VCaP (cell line): ENCODE data around the gene TMCC2.

Source experiments
- H3K27ac ChIP-seq: fragments of 450-650 bp; 2 replicates; pipeline ENCODE4 v1.5.1; 2017
- CTCF ChIP-seq: fragments of 450-650 bp; conservative IDR thresholded peaks from 2 replicates; pipeline ENCODE4 v1.5.1; 2017; ENCODE audit warnings: mild to moderate bottlenecking, moderate library complexity

Gene TMCC2

GRCh38 chr1:205188098-205188497, 39.6 kb upstream of the TMCC2 start:
- no peak overlapping the region for H3K27ac ChIP-seq
- no peak for TF ChIP-seq CTCF

- no peak overlapping the region for H3K27ac ChIP-seq
- TF ChIP-seq CTCF: no peak
Observed at GRCh38 chr1:205188596-205188995, 39.1 kb upstream of the TMCC2 start.

GRCh38 chr1:205189131-205189530, 38.6 kb upstream of the TMCC2 start:
- no peak for TF ChIP-seq CTCF

GRCh38 chr1:205190845-205191577, 36.7 kb upstream of the TMCC2 start:
- no peak for TF ChIP-seq CTCF
- no peak overlapping the region for H3K27ac ChIP-seq

More at GRCh38 chr1:205189131-205189530, 38.6 kb upstream of the TMCC2 start:
- H3K27ac ChIP-seq: no peak overlapping the region

- H3K27ac ChIP-seq: no peak overlapping the region
- no peak for TF ChIP-seq CTCF
Observed at GRCh38 chr1:205191622-205192021, 36.1 kb upstream of the TMCC2 start.

GRCh38 chr1:205192287-205192686, 35.5 kb upstream of the TMCC2 start:
- H3K27ac ChIP-seq: no peak overlapping the region
- TF ChIP-seq CTCF: no peak

- H3K27ac ChIP-seq: no peak overlapping the region
- no peak for TF ChIP-seq CTCF
Observed at GRCh38 chr1:205199090-205199930, 28.4 kb upstream of the TMCC2 start.
